Measurements from ENCODE around the gene RASL12. TPM values are rescaled to one million over a fixed set of nuclear protein-coding genes. Genes with fewer than 3 reads are reported as not detected.
"Not testable (repeated sequence)": the region's sequence is repeated elsewhere in the genome, so short reads cannot be mapped to it uniquely, and the experiment has no call there.

Gene RASL12
- total RNA-seq, 1 donor from 2014 or later: 20.2 TPM

DNA sequence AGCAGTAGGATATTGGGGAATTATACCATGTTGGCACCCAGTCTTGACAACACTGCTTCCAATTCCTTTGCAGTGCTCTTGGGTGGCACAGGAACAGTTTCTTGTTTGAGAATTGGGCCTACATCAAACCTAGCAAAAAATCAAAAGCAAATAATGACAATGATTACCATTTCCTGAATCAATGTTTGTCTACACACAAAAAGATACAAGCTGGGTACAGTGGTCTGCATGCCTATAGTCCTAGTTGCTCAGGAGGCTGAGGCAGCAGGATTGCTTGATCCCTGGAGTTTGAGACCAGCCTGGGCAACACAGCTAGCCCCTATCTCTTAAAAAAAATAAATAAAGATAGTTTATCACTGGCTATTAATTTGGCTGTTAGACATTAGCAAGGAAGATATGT lies 46.3 kb downstream of the RASL12 start:
- Histone ChIP-seq H3K4me1 (no peaks in the 10 kb centered on the region), H3K9me3 (no peaks in the 10 kb centered on the region), H3K4me3 (no peak overlapping the region), H3K27ac (no peak overlapping the region), H3K36me3 (peaks cover 89% of the 10 kb centered on the region), H3K27me3 (no peaks in the 10 kb centered on the region)
- no peak for TF ChIP-seq CTCF (IDR thresholded peaks at IDR 0.05)
- DNase-seq (no peak), ATAC-seq (no peak)
- intact Hi-C loops (cut with DNase I): no loop called here

GRCh38 chr15:65020419-65020818 lies 47.4 kb downstream of the RASL12 start:
- Histone ChIP-seq H3K9me3 (no peaks in the 10 kb centered on the region), H3K27ac (no peak overlapping the region), H3K4me1 (no peaks in the 10 kb centered on the region), H3K27me3 (no peaks in the 10 kb centered on the region), H3K36me3 (peaks cover 89% of the 10 kb centered on the region), H3K4me3 (no peak overlapping the region)
- ATAC-seq: no peak
- no peak for DNase-seq
- intact Hi-C loops (cut with DNase I): no loop called here
- TF ChIP-seq CTCF (IDR thresholded peaks at IDR 0.05): no peak

DNA sequence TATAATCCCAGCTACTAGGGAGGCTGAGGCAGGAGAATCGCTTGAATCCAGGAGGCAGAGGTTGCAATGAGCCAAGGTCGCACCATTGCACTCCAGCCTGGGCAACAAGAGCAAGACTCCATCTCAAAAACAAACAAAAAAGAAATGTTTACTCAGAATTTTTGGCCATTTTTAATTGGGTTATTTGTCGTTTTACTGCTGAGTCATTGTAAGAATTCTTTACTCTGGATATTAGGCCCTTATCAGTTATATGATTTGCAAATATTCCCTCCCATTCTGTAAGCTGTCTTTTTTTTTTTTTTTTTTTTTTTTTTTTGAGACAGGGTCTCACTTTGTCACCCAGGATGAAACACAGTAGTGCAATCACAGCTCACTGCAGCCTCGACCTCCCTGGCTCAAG lies 56.6 kb downstream of the RASL12 start:
- ATAC-seq; DNase-seq; H3K27me3 ChIP-seq; H3K9me3 ChIP-seq; H3K27ac ChIP-seq; intact Hi-C loops (cut with DNase I); H3K4me3 ChIP-seq; H3K4me1 ChIP-seq: not testable (repeated sequence)
- peaks cover 35% of the 10 kb centered on the region for H3K36me3 ChIP-seq

- ATAC-seq: no peak
- Histone ChIP-seq H3K36me3 (peaks cover 32% of the 10 kb centered on the region), H3K27ac (no peak overlapping the region), H3K27me3 (no peaks in the 10 kb centered on the region), H3K4me1 (no peaks in the 10 kb centered on the region), H3K9me3 (peaks cover 4% of the 10 kb centered on the region), H3K4me3 (no peak overlapping the region)
- no peak for DNase-seq
- intact Hi-C loops (cut with DNase I): no loop called here
- TF ChIP-seq CTCF (IDR thresholded peaks at IDR 0.05): no peak
Measured at GRCh38 chr15:65008983-65009382, 58.8 kb downstream of the RASL12 start.

GRCh38 chr15:65006876-65007275 lies 60.9 kb downstream of the RASL12 start:
- TF ChIP-seq CTCF (IDR thresholded peaks at IDR 0.05): no peak
- DNase-seq (no peak), ATAC-seq (no peak)
- Histone ChIP-seq H3K27ac (no peak overlapping the region), H3K27me3 (no peaks in the 10 kb centered on the region), H3K4me1 (no peaks in the 10 kb centered on the region), H3K9me3 (no peaks in the 10 kb centered on the region), H3K36me3 (peaks cover 34% of the 10 kb centered on the region), H3K4me3 (no peak overlapping the region)
- intact Hi-C loops (cut with DNase I): no loop called here

DNA sequence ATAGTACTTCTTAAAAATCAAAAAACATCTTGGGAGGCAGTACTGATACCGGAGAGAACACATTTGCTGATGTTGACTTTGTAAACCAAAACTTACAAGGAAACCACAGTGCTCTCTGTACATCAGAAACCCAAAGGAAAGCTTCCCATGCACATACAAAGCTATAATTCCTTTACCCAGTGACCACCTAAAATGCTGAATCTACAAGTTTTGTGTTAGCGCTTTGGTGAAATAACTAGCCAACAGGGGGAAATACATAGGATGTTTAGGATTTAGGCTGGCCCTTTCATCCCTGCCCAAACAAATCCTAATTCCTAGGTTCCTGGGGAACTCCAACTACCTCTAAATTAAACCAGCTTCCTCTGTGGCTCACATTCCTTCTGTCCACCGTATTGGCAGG lies 62.8 kb downstream of the RASL12 start:
- Histone ChIP-seq H3K4me3 (no peak overlapping the region), H3K36me3 (peaks cover 36% of the 10 kb centered on the region), H3K4me1 (no peaks in the 10 kb centered on the region), H3K27me3 (no peaks in the 10 kb centered on the region), H3K9me3 (no peaks in the 10 kb centered on the region), H3K27ac (no peak overlapping the region)
- no peak for ATAC-seq
- no peak for DNase-seq
- TF ChIP-seq CTCF (IDR thresholded peaks at IDR 0.05): no peak
- intact Hi-C loops (cut with DNase I): no loop called here

Other genes with a start within 250 kb of the RASL12 start
- gene PIF1, start 242.3 kb downstream of the RASL12 start, total RNA-seq: 0.67 TPM
- gene PLEKHO2, start 226.1 kb downstream of the RASL12 start, total RNA-seq: 62.8 TPM
- gene ANKDD1A, start 156.1 kb downstream of the RASL12 start, total RNA-seq: 6.0 TPM
- 107 TPM for gene SPG21, start 78.1 kb downstream of the RASL12 start, total RNA-seq
- gene MTFMT, start 38.4 kb downstream of the RASL12 start, total RNA-seq: 13.7 TPM
- 3.8 TPM for gene SLC51B, start 22.6 kb downstream of the RASL12 start, total RNA-seq
- gene KBTBD13, start 8.8 kb upstream of the RASL12 start, total RNA-seq: not detected
- gene UBAP1L, start 47.2 kb upstream of the RASL12 start, total RNA-seq: 4.9 TPM
- 29.4 TPM for gene PDCD7, start 65.8 kb upstream of the RASL12 start, total RNA-seq
- 38.2 TPM for gene CLPX, start 117.4 kb upstream of the RASL12 start, total RNA-seq
- 1.1 TPM for gene CILP, start 143.5 kb upstream of the RASL12 start, total RNA-seq
- 8.3 TPM for gene PARP16, start 218.9 kb upstream of the RASL12 start, total RNA-seq
- gene RNU5A-1, start 228.1 kb upstream of the RASL12 start, total RNA-seq: not detected
- gene RNU5B-1, start 236.7 kb upstream of the RASL12 start, total RNA-seq: 21.6 TPM